HG03457 (cell line): ENCODE data around the gene NAALADL2.

Source experiments
- ATAC-seq: cut with Tn5 transposase; IDR thresholded peaks from one replicate; pipeline ENCODE4 v1.9.1; 2021; ENCODE audit warnings: moderate number of reproducible peaks; ENCODE audit not compliant: unreplicated experiment

NAALADL2 gene

DNA sequence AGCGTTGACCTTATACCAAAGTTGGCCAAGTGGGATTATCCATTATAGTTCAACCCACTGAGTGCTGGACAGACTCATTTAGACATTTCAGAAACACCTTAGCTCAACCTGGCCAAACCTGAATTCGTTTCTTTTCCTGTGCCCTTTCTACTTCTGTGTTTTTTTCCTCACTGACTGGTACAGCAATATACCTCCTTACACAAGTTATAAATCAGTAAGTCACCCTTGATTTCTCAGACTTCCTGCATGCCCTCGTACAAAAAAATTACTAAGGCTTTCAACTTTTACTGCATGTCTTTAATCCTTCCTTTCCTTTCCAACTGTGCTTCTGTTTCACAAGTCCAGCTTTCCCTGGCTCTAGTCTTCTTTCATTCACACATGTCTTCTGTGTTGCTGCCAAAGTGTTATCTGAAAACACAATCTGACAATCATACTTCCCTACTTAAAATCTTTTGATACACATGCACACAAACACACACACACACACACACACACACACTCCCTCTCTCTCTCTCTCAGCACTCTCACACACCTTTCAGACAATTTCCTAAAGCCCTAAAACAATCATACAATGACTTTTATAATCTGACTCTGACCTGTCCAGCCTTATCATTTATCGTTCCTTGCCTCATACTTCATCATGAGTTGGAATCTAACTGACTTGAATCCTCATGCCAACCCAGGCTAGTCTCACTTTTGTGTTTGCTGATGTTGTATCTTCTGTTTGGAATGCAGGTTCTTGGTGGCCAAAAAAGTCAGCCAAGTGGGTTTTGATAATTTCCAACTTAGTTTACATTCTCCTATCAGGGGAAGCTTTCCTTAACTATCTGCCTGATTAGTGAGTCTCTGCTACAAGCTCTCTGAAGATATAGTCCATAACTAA is 436.4 kb downstream of the NAALADL2 start:
- ATAC-seq: no peak

DNA sequence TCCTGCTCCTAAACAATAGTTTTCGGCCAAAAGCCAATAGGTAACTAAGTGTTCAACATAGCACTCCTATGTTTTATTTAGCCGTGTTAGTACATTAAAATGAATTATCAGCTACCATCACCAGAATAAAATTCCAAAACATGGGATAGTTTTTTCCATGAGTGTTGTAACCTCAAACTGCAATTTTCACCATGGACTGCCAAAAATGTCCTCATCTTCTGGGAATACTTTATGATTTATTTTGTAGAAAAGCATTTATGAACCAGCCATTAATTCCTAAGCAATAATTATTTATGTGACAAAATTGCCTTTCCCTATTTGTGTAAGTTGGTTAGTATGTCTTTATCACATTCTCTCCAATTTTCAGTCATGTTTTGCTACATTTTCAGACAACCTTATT is 438.1 kb downstream of the NAALADL2 start:
- no peak for ATAC-seq

DNA sequence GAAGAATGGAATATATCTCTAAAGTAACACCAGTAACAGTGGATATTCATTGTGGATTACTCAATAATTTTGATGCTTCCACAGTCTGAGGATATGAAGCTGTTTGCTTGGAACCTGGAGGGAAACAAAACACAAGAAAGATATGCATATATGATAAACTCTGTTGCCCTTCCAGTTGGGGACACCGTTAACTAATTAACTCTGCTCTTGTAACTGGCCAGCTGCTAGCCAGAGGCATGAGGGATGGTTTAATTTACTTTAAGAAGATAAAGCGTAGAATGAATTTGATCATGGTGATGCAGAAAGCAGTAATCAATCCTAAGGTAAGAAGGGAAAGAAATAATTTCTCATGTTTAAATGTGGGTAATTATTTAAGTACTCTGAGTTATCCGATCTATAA is 442.6 kb downstream of the NAALADL2 start:
- ATAC-seq: no peak

DNA sequence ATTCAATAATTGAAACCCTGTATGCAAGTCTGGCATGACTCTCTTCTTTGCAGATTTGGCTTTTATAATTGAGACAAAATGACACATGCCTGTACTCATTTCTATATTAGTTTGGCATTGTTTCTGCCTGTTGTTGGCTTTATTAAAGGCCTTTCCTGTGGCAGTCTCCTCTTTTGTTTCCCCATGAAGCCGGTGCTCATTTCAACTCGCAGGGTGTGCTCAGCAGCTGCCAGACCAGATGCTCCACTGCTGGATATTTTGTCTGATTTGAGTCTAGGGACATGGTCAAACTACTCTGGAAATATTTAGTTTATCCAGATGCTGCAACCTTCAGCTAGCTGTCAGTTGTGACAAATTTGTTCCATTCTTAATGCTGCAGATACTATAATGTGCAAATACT is 445.3 kb downstream of the NAALADL2 start:
- ATAC-seq: no peak

DNA sequence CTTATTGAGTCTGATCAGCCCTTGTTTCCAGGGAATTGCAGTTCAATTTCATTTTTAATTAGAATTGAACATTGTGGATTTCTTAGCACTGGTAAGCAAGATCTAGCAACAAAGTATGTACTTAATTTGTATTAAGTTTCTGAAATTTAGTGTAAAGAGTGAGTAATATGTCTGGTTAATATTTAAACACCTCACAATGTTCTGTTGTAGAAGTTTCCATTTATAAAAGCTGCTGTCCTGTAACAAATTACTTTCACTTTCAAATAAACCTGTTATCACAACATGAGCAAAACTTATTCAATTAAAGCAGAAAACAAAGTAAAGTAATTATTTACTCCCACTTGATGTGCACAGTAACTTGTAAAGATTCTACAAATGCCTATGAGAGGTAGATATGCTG is 448.5 kb downstream of the NAALADL2 start:
- no peak for ATAC-seq

DNA sequence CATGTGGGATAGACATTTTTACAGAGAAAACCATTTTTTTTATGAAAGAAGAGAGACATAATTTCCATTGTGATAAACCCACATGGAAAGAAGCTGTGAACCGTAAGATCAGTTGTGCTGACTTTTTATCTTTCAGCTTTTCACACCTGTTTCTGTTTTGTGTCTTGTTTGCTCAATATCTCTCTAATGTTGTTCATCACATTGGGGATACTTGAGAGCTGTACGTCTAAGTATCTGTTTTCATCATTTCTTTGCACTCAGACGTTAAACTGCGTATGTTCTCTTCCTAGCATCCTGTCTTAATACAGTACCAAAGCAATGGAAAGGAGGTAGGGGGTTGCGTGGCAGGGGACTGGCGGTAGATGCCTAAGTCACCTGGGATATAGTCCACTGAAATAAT is 449.0 kb downstream of the NAALADL2 start:
- ATAC-seq: no peak

DNA sequence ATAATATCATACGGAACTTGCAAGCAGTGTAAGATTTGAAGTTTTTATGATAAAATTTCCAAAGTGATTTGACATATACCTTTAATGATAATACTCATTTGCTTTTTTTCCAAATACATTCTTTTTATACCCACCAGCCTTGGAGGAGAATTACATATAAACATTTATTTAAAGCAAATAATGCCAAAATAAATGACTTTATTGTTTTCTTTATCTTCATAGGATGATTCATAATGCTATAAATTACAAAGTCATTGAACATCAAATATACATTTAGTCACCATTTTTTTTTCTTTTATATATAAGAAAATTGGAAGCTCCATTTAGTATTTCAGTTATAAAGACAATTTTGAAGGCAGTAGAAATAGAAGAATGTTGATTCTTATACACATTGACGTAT is 450.9 kb downstream of the NAALADL2 start:
- no peak for ATAC-seq

DNA sequence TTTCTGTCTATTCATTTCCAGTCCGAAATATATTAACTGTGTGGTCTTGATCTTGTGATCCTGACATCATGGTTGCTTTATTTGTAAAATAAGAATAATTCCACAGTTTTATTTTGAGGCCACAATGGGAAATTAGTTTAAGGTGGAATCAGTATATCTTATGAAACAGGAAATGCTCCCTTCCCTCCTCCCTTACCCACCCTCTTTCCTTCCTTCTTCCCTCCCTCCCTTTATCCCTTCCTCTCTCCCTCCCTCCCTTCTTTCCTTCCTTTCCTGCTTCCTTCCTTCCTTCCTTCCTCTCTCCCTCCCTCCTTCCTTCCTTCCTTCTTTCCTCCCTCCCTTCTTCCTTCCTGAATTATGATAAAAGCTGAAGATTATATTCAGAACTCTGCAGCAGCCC is 452.3 kb downstream of the NAALADL2 start:
- no peak for ATAC-seq

DNA sequence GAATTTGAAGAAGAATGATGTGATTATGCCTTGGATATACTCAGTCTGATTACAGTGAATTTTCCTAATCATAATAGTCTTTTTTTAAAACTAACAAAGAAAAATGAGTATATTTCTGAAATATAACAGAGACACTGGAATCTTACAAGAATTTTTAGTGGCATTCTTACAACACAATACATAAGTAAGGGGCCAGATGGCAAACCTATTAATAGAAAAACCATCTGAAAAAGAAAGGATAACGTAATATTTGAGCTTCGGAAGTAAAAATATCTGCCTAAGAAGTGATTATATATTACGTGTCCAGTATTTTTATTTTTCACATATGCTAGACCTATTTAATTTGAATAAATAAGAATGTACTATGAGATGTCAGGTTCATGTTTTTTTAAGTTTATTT is 452.8 kb downstream of the NAALADL2 start:
- no peak for ATAC-seq

DNA sequence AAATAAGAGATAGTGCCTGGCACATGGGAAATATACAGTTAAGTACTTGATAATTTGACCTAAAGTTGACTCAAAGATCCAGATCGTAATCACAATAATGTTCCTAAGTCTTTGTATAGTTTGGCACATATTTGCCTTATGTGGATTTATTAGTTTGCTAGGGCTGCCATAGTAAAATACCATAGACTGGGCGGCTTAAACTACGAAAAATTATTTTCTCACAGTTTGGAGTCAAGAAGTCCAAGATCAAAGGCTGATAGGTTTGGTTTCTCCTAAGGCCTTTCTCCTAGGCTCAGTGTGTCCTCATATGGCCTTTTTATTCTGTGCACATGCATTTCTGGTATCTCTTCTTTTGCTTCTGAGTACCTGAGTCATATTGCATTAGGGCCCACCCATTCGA is 453.7 kb downstream of the NAALADL2 start:
- no peak for ATAC-seq

DNA sequence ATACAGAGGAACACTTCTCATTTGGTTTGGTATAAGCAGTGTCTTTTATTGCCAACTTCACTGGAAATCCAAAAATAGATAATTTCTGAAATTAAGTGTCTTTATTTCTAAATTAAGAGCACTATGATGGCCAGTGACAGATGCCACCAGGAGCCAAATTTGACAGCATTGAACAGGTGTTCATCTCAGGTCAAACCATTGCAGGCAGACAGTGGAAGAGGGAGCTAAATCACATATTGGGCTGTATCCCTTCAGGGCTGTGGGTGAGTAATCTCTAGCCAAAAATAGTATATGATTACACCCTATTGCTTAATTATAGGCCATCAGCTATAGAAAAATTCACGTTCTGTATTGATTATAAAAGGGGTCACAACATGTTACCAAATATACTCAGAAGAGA is 457.7 kb downstream of the NAALADL2 start:
- no peak for ATAC-seq

DNA sequence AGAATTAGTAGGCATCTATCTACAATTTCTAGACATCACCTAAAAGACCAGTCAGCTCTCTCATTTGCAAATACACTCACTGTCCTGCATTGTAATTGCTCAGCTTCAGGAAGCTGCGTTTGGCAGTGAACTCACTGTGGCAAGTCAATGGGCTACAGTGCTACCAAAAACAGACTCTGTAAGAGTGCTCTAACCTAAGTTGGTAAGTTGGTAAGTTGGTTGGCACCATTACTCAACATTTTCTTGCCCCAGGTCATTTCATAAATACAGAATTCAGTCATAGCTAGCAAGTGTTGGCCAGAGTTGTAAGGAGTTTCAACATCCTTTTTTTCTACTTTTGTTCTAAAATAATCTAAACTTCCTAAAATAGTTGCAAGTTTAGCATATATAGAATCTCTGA is 466.3 kb downstream of the NAALADL2 start:
- ATAC-seq: no peak

DNA sequence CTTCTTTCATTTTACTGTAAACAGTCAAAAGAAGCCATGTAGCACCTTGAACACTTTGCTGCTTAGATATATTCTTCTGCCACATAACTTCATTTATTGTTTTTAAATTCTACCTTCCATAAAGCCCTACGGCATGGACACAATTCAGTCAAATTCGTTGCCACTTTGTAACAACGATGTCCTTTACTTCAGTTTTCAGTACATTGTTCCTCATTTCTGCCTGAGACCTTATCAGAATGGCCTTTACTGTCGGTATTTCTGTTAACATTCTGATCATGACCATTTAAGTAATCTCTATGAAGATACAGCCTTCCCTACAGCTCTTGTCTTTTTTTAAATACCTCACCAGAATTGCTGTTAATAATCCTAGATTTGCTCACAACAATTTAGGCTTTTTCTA is 466.9 kb downstream of the NAALADL2 start:
- no peak for ATAC-seq

DNA sequence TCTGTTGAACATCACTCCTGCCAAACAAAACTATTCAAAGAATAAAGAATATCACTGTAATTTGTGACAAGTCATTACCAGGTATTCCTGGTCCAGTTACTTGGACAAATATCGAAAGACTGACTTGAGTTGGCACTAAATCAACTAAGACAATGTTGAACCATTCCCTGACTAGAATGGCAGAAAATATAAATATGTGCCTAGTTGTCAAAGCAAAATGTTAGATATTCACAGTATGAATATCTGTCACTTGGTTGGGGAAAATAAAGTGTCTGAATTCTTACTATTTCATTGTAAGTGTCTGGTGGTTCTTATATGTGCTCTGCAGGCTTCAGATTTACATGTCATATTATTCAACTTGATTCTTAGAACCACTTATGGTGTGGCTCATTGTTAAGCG is 470.2 kb downstream of the NAALADL2 start:
- ATAC-seq: no peak

DNA sequence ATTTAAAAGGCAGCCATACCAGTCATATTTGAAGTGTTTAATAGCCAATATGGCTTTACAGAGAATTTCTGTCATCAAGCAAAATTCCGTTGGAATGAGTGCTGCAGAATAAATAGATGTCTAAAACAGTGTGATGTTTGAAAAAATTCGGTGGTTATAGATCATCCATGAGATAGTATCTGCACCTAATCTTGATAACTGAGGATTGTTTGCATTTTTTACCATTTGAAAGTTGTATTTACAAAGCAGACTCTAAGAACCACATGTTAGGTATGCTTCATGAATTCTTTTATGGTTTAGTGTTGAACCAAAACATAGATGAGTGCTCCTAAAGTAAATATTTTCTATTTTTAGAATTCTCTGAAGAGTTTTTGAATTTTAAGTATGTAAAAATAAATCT is 476.1 kb downstream of the NAALADL2 start:
- no peak for ATAC-seq

DNA sequence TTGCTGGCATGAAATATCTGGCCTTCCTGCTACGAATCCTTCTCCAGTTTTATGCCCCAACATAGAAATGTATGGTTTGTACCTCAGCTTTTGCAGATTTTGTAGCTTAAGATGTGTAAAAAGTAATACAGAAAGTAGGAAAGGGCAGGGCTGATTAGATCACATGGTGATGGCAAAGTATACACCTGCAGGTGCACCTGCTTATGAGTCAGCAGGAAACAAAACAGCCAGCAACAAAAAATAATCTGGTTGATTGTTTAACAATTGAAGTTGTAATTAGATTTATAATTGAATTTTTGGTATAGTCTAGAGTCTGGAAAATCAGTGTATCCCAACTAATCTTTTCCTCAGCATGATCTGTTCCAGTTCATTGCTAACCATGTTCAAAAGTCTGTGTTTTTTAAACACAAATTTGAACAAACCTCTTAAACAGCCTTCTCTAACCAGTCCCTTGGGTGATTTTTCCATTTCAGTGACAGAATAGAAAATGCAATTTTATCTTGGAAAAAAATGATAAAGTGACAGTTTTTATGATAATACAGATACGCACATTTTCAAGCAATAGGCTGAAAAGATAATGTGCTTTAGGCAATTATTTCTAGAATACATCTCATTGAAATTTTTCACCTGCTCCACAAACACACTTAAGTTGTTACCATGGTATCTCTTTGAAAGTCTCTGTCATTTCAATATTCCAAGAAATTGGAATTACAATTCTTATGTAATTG is 477.4 kb downstream of the NAALADL2 start:
- ATAC-seq: no peak

DNA sequence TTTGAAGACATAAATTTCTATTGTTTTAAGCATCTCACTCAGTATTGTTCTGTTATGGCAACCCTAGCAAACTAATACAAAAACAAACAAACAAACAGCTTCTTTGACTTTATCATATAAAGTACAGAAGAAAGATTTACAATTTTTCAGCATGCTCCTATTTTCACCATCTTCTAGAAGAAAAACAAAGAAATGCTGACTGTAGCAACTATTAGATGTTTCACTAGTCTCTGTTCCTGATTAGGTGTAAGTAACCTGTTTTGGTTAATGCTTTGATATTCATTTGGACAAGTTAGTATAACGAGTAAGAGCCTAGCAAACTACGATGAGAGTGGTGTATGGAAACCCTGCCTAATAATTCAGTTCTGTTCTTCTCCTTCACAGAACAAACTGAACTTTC is 478.5 kb downstream of the NAALADL2 start:
- no peak for ATAC-seq

DNA sequence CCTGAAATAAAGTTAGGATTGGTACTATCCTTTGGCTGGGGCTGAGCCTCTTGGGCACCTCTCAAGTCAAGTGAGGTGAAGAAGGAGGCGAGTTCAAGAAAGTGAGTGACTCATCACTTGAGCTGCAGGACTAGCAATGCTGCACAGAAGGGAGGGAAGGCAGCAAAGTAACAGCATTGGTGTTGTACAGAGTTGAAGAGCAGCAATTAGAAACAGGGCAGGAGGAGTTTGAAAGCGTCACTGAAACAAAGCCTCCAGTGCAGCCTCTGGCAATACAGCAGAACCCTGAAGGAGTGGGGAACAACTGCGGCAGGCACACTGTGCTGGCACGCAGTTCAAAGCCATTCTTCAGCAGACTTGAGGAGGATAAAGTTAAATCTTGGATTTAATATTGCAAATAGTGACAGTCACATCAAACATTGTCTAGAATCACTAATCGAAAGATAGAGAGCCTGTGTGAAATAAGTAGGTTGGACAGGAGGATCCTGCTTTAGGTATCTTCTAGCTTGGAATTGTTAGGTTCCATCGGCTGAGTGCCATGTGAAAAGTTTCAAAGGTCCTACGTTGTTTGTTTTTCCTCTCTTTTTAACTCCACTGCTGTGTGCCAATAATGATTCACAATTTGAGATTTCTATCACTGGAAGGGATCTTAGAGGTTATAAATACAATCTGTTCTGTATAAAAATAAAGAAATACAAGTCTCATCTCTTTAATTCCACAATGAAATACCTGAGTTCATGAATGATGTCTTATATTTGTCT is 479.8 kb downstream of the NAALADL2 start:
- ATAC-seq: no peak

DNA sequence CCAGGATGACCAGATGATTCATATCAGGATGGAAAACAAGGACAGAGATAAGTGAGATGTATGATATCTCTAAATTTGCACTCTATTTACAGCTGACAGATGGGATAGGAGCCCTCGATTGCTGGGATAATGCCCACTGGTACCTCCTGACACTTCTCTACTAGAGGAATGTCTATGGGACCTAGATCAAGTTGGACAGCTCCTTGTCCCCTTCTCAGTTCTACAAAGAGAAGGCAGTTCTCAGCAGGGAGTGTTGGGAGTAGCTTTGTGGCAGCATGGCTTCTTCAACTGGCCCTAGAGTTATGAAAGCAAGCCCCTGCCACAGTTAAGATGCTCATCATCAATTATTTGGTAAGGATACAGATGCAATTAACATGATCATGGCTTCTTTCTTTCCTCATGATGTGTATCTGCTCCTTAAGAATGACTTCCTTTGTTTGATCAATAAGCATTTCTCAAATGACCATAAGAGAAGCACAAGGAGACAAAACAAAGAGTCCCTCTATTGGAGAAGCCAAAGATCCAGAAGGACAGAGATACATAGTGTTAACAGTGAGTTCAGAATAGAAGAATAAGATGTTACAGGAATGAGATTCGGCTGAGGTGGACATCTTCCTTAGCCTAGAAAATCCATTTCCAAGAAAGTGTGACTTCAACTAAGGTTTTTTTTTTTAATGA is 481.3 kb downstream of the NAALADL2 start:
- no peak for ATAC-seq

DNA sequence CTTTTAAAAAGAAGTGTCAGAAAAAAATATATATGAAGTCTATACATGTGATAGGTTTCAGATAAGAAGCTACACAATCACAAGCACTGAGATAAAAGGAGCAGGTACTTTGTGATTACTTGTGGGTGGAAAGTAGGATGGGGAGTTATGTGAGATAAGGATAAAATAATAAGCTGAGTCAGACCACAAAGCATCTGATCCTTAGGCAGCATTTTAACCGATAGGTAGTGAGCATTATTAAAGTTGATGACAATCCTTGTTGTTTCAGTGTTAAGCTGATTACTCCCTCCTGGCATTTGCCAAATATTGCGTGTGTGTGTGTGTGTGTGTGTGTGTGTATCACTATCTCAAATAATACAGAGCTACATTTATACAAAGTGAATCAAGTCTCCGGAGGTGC is 483.1 kb downstream of the NAALADL2 start:
- ATAC-seq: no peak

DNA sequence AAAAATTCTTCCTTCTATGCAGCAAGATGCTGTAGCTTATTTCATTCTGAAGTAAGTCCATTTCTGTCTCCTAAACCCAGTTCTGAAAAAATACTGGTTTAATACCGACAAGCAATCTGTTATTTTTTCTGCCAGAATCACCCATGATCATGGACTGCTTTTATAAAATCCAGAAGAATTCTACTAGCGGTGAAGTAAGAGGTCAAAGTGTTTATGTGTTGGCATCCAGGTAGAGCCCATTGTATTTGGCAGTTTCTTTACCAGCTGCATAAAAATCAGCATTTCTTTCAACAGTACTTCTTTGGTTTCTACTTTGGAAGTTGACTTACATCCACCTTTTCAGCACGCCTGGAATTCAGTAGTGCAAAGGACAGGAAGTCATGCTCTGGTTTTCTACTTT is 484.8 kb downstream of the NAALADL2 start:
- no peak for ATAC-seq
